T-helper 1 cell treated with Interleukin-12 subunit alpha and Interleukin-12 subunit beta and Interleukin-4 antibody, amounts not matched to agents 30 ng/mL and 1 ng/mL, for 36 hours (primary cell): Measurements from ENCODE around the gene MRE11. TPM values are rescaled to one million over a fixed set of nuclear protein-coding genes. Genes with fewer than 3 reads are reported as not detected.
"Not testable (repeated sequence)": the region's sequence is repeated elsewhere in the genome, so short reads cannot be mapped to it uniquely, and the experiment has no call there.

ENCODE experiments used
- intact Hi-C: fragments of 100-400 bp; cut with micrococcal nuclease; formaldehyde crosslinking; loops from one replicate; pipeline ENCODE4 v1.15.1; 2024
- total RNA-seq: library from RNA; stranded (reverse); gene quantifications from 2 replicates; pipeline ENCODE4 v1.2.3, GENCODE V29; 2022

The MRE11 gene
- total RNA-seq, 1 donor from 2014 or later, result 36.4 TPM

- intact Hi-C loops, result no loop called here
Observed at GRCh38 chr11:94433049-94433448, 60.6 kb downstream of the MRE11 start.

GRCh38 chr11:94424662-94425061, 69.0 kb downstream of the MRE11 start:
- intact Hi-C loops, result no loop called here

GRCh38 chr11:94424011-94424410, 69.6 kb downstream of the MRE11 start:
- intact Hi-C loops, result no loop called here

- intact Hi-C loops, result no loop called here
Observed at GRCh38 chr11:94423507-94423906, 70.1 kb downstream of the MRE11 start.

GRCh38 chr11:94418123-94418765, 75.4 kb downstream of the MRE11 start:
- intact Hi-C loops, result loop anchor here (5.0 kb wide), 2 partner anchors 74 to 496 kb away; partner anchors contain the start of genes ANKRD49 and MRE11

- intact Hi-C loops, result loop anchor here (2.0 to 5.0 kb wide), 3 partner anchors 55 to 495 kb away; partner anchors contain the start of genes ANKRD49 and MRE11
Observed at GRCh38 chr11:94417386-94417987, 76.2 kb downstream of the MRE11 start.

GRCh38 chr11:94405062-94405833, 88.4 kb downstream of the MRE11 start:
- intact Hi-C loops, result no loop called here

- intact Hi-C loops, result no loop called here
Observed at GRCh38 chr11:94402355-94402754, 91.3 kb downstream of the MRE11 start.

- intact Hi-C loops, result no loop called here
Observed at GRCh38 chr11:94401773-94402265, 91.8 kb downstream of the MRE11 start.

- intact Hi-C loops, result no loop called here
Observed at GRCh38 chr11:94400839-94401772, 92.5 kb downstream of the MRE11 start, which contains the start of gene GPR83. Gene GPR83, minus strand, starts transcription at chr11:94401419. Its CDS starts 172 bp downstream, at chr11:94401247.

- intact Hi-C loops, result no loop called here
Observed at GRCh38 chr11:94400457-94400838, 93.2 kb downstream of the MRE11 start.

- intact Hi-C loops, result no loop called here
Observed at GRCh38 chr11:94400050-94400449, 93.6 kb downstream of the MRE11 start.

GRCh38 chr11:94398101-94398500, 95.5 kb downstream of the MRE11 start:
- intact Hi-C loops, result no loop called here

- intact Hi-C loops, result no loop called here
Observed at GRCh38 chr11:94396282-94396681, 97.4 kb downstream of the MRE11 start.

- intact Hi-C loops, result not testable (repeated sequence)
Observed at GRCh38 chr11:94391937-94392336, 101.7 kb downstream of the MRE11 start.

- intact Hi-C loops, result no loop called here
Observed at GRCh38 chr11:94379613-94380012, 114.0 kb downstream of the MRE11 start.

GRCh38 chr11:94376841-94377240, 116.8 kb downstream of the MRE11 start:
- intact Hi-C loops, result no loop called here

GRCh38 chr11:94370576-94370975, 123.1 kb downstream of the MRE11 start:
- intact Hi-C loops, result not testable (repeated sequence)
